GM12874 (cell line): ENCODE measurements around the gene CEMIP.

Experiments used
- TF ChIP-seq, protein P1 (sequence below): IDR thresholded peaks from 2 replicates; pipeline ENCODE4 v1.5.1; 2011; ENCODE audit warnings: low read depth, mild to moderate bottlenecking, control low read depth, low read length, moderate library complexity; ENCODE audit not compliant: insufficient read depth

CEMIP gene

DNA sequence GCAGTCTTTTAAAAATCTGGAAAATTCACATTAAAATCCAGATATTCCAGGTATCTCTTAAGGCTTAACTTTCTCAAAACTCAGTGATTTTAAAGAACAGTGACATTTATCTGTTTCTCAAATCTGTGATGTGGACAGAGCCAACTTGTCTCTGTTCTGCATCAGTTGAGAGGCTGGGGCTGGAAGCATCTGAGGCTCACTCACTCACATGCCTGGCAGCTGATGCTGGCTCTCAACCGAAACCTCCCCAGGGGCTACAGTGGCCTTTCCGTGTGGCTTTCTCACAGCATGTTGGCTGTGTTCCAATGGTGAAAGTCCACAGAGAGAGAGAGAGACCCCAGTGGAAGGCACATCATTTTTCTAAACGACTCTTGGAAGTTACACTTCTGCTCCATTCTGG, 53.5 kb downstream of the CEMIP start:
- TF ChIP-seq, protein P1, sequence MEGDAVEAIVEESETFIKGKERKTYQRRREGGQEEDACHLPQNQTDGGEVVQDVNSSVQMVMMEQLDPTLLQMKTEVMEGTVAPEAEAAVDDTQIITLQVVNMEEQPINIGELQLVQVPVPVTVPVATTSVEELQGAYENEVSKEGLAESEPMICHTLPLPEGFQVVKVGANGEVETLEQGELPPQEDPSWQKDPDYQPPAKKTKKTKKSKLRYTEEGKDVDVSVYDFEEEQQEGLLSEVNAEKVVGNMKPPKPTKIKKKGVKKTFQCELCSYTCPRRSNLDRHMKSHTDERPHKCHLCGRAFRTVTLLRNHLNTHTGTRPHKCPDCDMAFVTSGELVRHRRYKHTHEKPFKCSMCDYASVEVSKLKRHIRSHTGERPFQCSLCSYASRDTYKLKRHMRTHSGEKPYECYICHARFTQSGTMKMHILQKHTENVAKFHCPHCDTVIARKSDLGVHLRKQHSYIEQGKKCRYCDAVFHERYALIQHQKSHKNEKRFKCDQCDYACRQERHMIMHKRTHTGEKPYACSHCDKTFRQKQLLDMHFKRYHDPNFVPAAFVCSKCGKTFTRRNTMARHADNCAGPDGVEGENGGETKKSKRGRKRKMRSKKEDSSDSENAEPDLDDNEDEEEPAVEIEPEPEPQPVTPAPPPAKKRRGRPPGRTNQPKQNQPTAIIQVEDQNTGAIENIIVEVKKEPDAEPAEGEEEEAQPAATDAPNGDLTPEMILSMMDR = no peak

DNA sequence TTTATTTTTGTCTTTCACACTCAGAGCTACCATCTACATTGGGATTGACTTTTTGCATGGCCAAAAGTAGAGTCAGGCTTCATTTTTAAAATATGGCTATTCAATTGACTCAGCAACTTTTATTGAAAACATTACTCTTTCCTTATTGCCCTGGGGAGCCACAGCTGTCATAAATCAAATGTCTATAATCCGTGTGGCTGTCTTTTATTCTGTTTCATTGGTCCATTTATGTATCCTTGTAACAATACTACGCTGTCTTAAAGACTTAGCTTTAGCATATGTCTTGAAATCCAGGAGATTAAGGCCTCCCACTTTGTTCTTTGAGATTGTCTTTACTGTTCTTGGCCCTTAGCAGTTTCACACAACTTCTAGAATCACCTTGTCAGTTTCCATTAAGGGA, 55.2 kb downstream of the CEMIP start:
- TF ChIP-seq, protein P1 = no peak

DNA sequence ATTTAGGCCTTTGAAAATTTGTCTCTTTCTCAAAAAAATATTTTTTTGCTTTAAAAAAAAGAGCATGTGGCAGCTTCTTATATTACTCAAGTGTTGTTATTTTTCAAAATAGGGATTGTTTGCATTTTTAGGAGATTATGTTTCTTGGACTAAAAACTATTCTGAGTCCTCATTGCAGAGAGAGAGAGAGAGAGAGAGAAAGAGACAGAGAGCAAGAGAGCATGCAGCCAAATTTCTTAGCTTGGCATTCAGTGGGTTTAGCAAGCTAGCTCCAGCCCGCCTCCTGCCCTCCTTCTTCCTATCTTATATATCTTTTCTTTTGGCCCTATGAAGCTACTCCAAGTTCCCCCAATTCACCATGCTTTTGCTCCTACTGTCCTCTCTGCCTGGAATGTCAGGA, 55.7 kb downstream of the CEMIP start:
- TF ChIP-seq, protein P1 = no peak

DNA sequence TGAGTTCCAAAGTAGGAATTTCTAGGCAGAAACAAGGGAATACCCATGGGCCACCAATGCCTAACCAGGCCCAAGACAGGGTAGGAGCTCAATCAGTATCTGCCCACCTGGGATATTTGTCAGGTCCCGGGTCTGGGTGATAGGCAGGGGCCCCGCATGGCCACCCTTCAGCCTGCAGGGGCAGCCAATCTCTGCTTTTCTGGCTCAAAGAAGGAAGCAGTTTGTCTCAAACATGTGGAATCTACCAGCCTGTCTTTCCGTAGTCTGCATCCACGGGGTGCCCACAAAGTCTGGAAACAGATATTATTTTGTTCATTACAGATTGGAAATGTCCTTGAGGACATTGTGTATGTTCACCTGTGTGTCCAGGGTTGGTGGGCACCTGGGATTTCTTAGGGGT, 56.2 kb downstream of the CEMIP start:
- TF ChIP-seq, protein P1 = no peak

DNA sequence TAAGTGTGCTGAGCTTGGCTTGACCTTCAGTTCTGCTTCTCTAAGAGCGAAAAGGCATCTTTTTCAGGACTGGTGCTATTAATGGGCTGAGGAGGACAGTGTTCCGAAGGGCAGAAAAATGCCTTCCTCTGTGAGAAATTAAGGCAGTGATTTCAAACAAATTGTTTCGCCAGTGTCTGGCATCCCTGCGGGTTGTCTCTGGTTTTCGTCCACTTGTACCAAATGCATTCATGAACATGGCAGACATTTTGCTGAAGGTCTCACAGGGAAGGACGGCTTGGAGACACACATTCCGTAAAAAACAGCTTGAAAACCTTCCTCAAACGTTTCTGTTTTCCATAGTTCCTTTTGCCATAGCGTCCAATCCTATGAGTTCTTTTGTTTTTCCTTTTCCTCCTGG, 57.1 kb downstream of the CEMIP start:
- TF ChIP-seq, protein P1 = no peak

DNA sequence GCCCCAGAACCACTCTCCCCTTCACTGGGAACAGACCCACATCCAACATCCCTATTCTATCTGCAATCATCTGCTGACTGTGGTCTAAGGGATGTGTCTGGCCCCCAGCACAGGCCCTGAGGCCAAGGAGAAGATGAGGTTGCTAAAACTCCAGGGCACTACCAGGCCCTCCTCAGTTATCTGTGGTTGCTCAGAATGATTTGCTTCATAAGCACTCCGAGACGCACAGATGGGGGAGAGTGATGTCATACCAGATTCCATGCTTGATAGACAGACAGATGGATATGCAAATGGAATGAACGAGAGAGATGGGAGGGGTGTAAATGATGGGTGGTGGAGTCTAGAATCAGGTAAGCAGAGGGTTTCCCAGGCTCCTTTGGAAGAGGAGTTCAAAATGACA, 57.8 kb downstream of the CEMIP start:
- TF ChIP-seq, protein P1 = no peak

DNA sequence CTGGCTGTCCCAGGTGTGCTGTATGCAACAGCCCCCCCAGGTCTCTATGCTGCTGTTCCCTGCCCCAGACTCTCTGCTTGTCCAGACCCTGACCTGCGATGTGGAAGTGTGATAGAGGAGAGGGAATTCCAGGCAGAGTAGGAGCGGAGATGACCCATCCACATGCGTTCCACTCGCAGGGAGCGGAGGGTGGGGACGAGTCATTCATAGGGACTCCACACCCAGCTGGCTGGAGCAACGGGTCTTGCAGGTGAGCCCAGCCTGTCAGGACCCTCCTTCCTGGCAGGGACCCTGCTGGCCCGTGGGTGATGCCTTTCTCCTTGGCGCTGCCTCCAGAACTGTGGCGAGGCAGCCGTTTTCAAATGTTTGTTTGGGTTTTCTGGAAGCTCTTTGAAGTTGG, 58.8 kb downstream of the CEMIP start:
- TF ChIP-seq, protein P1 = no peak

DNA sequence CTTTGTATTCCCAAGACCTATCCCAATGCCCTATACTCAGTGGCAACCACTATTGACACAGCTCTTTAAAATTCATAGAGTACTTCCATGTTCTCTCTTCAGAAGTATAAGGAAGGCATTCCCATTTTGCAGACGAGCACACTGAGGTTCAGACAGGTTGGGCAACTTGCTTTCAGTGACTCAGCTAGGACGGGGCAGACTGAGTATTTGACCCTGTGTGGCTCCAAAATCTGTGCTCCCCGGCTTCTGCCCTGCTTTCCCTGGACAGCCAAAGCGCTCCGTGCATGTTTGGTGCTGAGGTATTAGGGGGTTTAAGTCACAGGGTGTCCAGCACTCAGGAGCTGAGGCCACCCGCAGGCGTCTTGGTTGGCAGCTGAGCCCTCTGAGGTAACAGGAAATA, 59.5 kb downstream of the CEMIP start:
- TF ChIP-seq, protein P1 = no peak
